Cardiac septum (tissue), 1 donor: ENCODE results near the gene KAT14. TPM values are rescaled to one million over a fixed set of nuclear protein-coding genes. Genes with fewer than 3 reads are reported as not detected.
"Not testable (repeated sequence)": the region's sequence is repeated elsewhere in the genome, so short reads cannot be mapped to it uniquely, and the experiment has no call there.

ENCODE experiments used
- DNase-seq: peaks from one replicate; pipeline ENCODE4 v3.0.0-alpha.2; 2020; ENCODE audit warnings: low spot score
- intact Hi-C: fragments of 100-400 bp; cut with DNase I; formaldehyde crosslinking; loops from one replicate; pipeline ENCODE4 v1.14.0; 2022
- total RNA-seq: library from RNA; stranded (reverse); fragmentation: NEBNext Ultra II Directional; extraction: Animal tissue kit (Norgen Biotek cat#: 25700); gene quantifications from one replicate; pipeline ENCODE4 v1.2.1, GENCODE V29; 2021
- donor health status: DM: no; HTN: no; CAD: no.

Gene KAT14
- total RNA-seq, 1 donor from 2014 or later, result 9.7 TPM

DNA sequence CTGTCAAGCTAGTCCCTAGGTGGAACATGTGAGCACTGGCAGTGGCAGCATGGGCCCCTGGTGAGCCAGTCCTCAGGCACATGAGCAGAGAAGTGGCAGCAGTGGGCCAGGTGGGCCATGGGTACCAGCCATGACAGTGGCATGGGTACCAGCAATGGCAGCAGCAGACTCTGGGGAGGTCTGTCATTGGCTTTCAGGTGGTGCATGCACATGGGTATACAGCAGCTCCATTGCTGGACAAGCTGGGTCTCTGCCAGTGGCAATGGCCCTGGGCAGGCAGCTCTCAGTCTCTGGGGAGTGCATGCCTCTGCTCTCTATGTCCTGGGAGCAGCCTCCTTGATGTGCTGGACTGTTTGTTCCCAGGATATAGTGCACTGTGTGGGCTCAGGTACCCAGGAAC is 65.3 kb downstream of the KAT14 start:
- DNase-seq, result no peak
- intact Hi-C loops, result no loop called here

DNA sequence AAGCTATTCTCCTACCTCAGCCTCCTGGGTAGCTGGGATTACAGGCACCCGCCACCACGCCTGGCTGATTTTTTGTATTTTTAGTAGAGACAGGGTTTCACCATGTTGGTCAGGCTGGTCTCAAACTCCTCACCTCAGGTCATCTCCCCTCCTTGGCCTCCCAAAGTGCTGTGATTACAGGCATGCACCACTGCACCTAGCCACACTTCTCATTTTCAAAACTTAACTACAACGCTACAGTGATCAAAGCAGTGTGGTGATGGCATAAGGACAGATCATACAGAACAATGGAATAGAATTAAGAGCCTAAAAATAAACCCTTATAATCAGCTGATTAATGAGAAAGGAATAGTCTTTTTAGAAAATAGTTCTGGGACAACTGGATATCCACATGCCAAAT is 66.0 kb downstream of the KAT14 start:
- intact Hi-C loops, result not testable (repeated sequence)

DNA sequence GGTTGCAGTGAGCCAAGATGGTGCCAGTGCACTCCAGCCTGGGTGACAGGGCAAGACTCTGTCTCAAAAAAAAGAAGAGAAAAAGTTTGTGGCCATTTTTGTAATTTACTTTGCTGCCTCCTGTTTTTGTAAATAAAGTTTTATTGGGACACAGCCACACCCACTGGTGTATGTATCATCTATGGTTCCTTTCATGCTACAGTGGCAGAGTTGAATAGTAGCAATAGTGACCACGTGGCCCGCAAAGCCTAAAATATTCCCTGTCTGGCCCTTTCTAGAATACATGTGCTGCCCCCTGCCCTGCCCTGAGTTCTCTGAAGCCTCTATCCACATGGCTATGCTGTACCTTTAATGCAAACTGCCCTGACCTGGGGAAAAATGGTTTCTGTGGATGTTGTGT is 75.3 kb downstream of the KAT14 start:
- intact Hi-C loops, result no loop called here
- no peak for DNase-seq

More for the DNA sequence above, 66.0 kb downstream of the KAT14 start:
- DNase-seq, result not testable (repeated sequence)

DNA sequence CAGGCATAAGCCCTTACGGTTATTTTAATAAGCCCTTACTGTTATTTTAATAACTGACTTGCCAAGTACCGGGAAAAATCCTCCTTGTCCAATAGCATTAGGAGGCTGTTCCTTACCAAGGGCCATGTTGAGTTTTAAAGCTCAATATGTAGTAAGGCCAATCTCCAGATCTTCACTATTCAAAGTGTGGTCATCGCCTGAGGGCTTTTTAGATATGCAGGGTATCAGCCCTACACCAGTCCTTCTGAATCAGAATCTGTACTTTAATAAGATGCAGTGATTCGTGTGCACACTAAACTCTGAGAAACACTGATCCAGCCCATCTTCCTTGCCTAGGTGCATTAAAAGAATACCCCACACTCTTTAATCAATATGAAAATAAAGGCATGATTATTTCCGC is 77.9 kb downstream of the KAT14 start:
- intact Hi-C loops, result no loop called here
- DNase-seq, result no peak

DNA sequence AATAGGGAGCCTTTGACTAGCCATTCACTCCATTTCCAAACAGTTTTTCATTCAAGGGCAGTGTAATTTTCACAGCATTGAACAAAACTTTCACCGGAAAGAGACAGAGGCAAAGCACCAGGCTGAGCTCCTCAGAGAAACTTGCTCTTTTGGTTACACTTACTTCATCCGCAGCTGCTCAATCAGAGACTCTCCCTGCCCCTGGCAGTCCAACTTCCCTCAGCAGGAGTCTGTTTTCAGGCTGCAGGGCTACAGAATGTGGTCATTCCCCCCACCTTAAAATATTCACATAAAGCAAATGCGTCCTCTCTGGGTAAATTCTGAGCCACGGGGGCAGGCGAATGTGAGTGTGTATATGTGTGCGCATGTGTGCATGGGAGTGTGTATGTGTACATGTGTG is 80.6 kb downstream of the KAT14 start:
- intact Hi-C loops, result no loop called here
- DNase-seq, result no peak

DNA sequence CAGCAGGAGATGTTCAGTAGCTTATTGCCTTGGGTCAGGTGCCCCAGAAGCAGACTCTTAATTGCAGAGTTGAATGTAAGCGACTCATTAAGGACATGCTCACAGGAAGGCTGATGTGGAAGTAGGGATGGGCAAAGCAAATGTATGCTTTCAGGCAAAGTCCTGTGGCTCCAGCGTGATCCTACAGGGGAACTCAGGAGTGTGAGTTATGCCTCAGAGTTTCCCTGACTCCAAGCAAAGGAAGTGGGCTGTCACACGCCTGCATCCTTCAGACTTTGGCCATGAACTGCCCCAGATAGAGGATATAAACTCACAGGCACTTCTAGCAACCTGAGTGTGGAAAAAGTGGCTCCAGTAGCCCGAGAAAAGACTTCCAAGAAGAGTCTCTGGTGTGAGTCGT is 85.7 kb downstream of the KAT14 start:
- no peak for DNase-seq
- intact Hi-C loops, result no loop called here

- intact Hi-C loops, result no loop called here
- DNase-seq, result no peak
Observed at GRCh38 chr20:18224968-18225568, 87.4 kb downstream of the KAT14 start.

DNA sequence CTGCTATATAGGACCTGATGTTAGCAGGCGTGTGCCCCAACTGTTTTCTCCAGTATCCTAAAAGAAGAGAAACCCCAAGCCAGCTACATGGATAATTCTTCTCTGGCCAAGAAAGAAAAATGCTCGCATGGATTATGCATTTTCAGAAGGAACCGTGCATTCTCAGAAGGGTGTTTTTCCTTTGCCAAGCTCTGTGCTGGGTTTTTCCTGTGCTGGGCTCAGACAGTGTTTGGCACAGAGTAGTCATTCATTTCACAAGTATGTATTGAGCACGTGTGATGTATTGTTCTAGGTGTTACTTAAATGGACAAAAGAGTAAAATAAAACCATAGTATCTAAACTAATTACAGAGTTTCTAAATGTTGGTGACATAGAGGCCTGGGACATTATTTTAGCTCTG is 88.0 kb downstream of the KAT14 start:
- no peak for DNase-seq
- intact Hi-C loops, result no loop called here

GRCh38 chr20:18226741-18227140 is 89.1 kb downstream of the KAT14 start:
- DNase-seq, intact Hi-C loops: not testable (repeated sequence)

- DNase-seq, result no peak
- intact Hi-C loops, result no loop called here
Observed at GRCh38 chr20:18233408-18233943, 95.8 kb downstream of the KAT14 start.

Other genes with a start within 250 kb of the KAT14 start
- gene SNX5, start 169.1 kb upstream of the KAT14 start, total RNA-seq, result 42.1 TPM
- 9.5 TPM for gene MGME1, start 168.8 kb upstream of the KAT14 start, total RNA-seq
- gene OVOL2, start 79.9 kb upstream of the KAT14 start, total RNA-seq, result not detected
- gene PET117, start within 50 bp of the KAT14 start, total RNA-seq, result 11.0 TPM
- gene ZNF133, start 150.7 kb downstream of the KAT14 start, total RNA-seq, result 6.0 TPM